Fibroblast of lung (primary cell): ENCODE data around the gene LGALS3. TPM values are rescaled to one million over a fixed set of nuclear protein-coding genes. Genes with fewer than 3 reads are reported as not detected.

ENCODE experiments used
- DNase-seq, 2 donors: peaks; one replicate each; pipeline versions ENCODE4 v3.0.0 to v3.0.0-alpha.2; 2010; ENCODE audit warnings: low read depth in 2 of 2
- H2AFZ ChIP-seq: 2 replicates; pipeline ENCODE4 v1.5.1; 2012; ENCODE audit warnings: low read length, control low read depth, inconsistent platforms
- H3K27ac ChIP-seq: 2 replicates; pipeline ENCODE4 v1.5.1; 2011; ENCODE audit warnings: low read length, control low read depth; ENCODE audit not compliant: insufficient read depth
- H3K27me3 ChIP-seq: 2 replicates; pipeline ENCODE4 v1.5.1; 2011; ENCODE audit warnings: mild to moderate bottlenecking, low read length; ENCODE audit not compliant: control insufficient read depth, insufficient read depth
- H3K36me3 ChIP-seq: 2 replicates; pipeline ENCODE4 v1.5.1; 2011; ENCODE audit warnings: low read length; ENCODE audit not compliant: control insufficient read depth, insufficient read depth
- H3K4me1 ChIP-seq: 2 replicates; pipeline ENCODE4 v1.5.1; 2011; ENCODE audit warnings: low read length; ENCODE audit not compliant: control insufficient read depth, insufficient read depth; ENCODE audit errors: extremely low read depth
- H3K4me2 ChIP-seq: 2 replicates; pipeline ENCODE4 v1.5.1; 2011; ENCODE audit warnings: low read length, control low read depth; ENCODE audit not compliant: insufficient read depth; ENCODE audit errors: extremely low read depth
- H3K4me3 ChIP-seq, 4 experiments: fragments of 200-600 bp in 1 of 4; sonication (generic) in 1 of 4; replicated peaks in 1 of 4; 2 replicates each; pipeline ENCODE4 v1.5.1; 2011 to 2016; ENCODE audit warnings: low read length in 4 of 4, low read depth in 3 of 4, mild to moderate bottlenecking in 3 of 4, control low read depth in 2 of 4, inconsistent platforms in 1 of 4, mixed read lengths in 1 of 4; ENCODE audit not compliant: insufficient read depth in 1 of 4; ENCODE audit errors: control extremely low read depth in 1 of 4
- H3K79me2 ChIP-seq: 2 replicates; pipeline ENCODE4 v1.5.1; 2012; ENCODE audit warnings: mild to moderate bottlenecking, low read length, inconsistent platforms; ENCODE audit not compliant: control insufficient read depth, insufficient read depth
- H3K9ac ChIP-seq: 2 replicates; pipeline ENCODE4 v1.5.1; 2011; ENCODE audit warnings: mild to moderate bottlenecking, low read length, control low read depth; ENCODE audit not compliant: insufficient read depth
- H3K9me3 ChIP-seq: 2 replicates; pipeline ENCODE4 v1.5.1; 2012; ENCODE audit warnings: low read depth, low read length; ENCODE audit not compliant: control insufficient read depth, insufficient read depth
- H4K20me1 ChIP-seq: 2 replicates; pipeline ENCODE4 v1.5.1; 2011; ENCODE audit warnings: low read length; ENCODE audit not compliant: control insufficient read depth, insufficient read depth; ENCODE audit errors: extremely low read depth
- CTCF ChIP-seq, 2 donors: IDR thresholded peaks in 1 of 2; conservative IDR thresholded peaks in 1 of 2; 1 replicate in 1 of 2; 2 replicates in 1 of 2; pipeline ENCODE4 v1.5.1; 2011 to 2012; ENCODE audit warnings: low read length in 2 of 2, control low read depth in 1 of 2, inconsistent platforms in 1 of 2, low read depth in 1 of 2, mild to moderate bottlenecking in 1 of 2
- EZH2 ChIP-seq: IDR thresholded peaks from 2 replicates; pipeline ENCODE4 v1.5.1; 2012; ENCODE audit warnings: low read length, control low read depth, mild to moderate bottlenecking; ENCODE audit errors: missing control alignments
- polyA plus RNA-seq, 2 donors: library from polyadenylated mRNA; depleted of rRNA in 1 of 2; stranded (reverse) in 1 of 2; unstranded in 1 of 2; fragments of >200 nt; gene quantifications; 2 replicates each; pipeline ENCODE4 v1.2.1, GENCODE V29; 2011 to 2012; ENCODE audit warnings: missing spikeins in 1 of 2
- total RNA-seq: library from RNA; depleted of rRNA; stranded (reverse); fragments of >200 nt; gene quantifications from 2 replicates; pipeline ENCODE4 v1.2.1, GENCODE V29; 2014

LGALS3 gene
- total and polyA plus RNA-seq, 2 donors (not counting 1 experiment from before 2014, with no cell fraction given): 333 to 434 TPM

DNA sequence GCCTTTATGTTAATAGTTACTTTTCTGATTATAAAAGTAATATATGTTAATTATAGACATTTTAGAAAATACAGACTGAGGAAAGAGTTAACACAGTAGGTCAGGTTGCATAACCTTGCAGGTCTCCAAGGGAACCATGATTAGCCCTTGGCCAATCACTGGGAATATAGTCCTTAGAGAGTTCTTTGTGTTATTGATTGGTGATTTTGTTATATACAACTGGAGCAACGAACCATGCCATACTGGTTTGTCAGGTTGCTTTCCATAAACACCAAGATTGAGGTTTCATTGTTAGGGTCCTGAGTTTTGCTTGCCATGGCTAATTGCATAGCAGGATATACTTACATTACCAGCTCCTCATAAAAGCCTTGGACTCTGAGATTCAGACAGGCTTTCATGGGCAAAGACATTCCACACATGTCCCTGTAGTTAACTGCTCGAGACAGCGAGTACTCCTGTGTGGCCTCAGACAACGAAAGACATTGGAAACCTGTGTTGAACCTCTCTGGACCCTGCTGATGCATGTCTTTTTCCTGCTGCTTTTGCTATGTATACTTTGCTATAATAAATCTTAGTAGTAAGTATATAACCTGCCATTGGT lies 43.9 kb upstream of the LGALS3 start:
- Histone ChIP-seq H2AFZ (no peak overlapping the region), H3K36me3 (no peaks in the 10 kb centered on the region), H3K79me2 (no peaks in the 10 kb centered on the region), H3K27ac (no peak overlapping the region), H3K27me3 (no peaks in the 10 kb centered on the region), H4K20me1 (no peaks in the 10 kb centered on the region), H3K4me3 (no peak overlapping the region), H3K4me2 (no peak overlapping the region), H3K4me1 (peaks cover 3% of the 10 kb centered on the region), H3K9ac (no peak overlapping the region), H3K9me3 (no peaks in the 10 kb centered on the region)
- TF ChIP-seq CTCF (conservative IDR thresholded peaks at IDR 0.05 in 1 of 2, IDR thresholded peaks at IDR 0.05 in 1 of 2; ENCODE audit: low read depth in 1 of 2, low read length in 2 of 2) (no peak), EZH2 (no peak)
- no peak for DNase-seq

GRCh38 chr14:55086938-55087337 lies 42.1 kb upstream of the LGALS3 start:
- H3K4me2 ChIP-seq: no peak overlapping the region
- no peaks in the 10 kb centered on the region for H4K20me1 ChIP-seq
- H3K4me3 ChIP-seq: no peak overlapping the region
- no peaks in the 10 kb centered on the region for H3K27me3 ChIP-seq
- H3K9me3 ChIP-seq: no peaks in the 10 kb centered on the region
- H3K4me1 ChIP-seq: peaks cover 3% of the 10 kb centered on the region
- no peaks in the 10 kb centered on the region for H3K79me2 ChIP-seq
- no peak overlapping the region for H2AFZ ChIP-seq
- H3K27ac ChIP-seq: no peak overlapping the region
- DNase-seq: no peak
- no peak overlapping the region for H3K9ac ChIP-seq
- H3K36me3 ChIP-seq: no peaks in the 10 kb centered on the region
- TF ChIP-seq EZH2 (no peak), CTCF (conservative IDR thresholded peaks at IDR 0.05 in 1 of 2, IDR thresholded peaks at IDR 0.05 in 1 of 2; ENCODE audit: low read depth in 1 of 2, low read length in 2 of 2) (no peak)

DNA sequence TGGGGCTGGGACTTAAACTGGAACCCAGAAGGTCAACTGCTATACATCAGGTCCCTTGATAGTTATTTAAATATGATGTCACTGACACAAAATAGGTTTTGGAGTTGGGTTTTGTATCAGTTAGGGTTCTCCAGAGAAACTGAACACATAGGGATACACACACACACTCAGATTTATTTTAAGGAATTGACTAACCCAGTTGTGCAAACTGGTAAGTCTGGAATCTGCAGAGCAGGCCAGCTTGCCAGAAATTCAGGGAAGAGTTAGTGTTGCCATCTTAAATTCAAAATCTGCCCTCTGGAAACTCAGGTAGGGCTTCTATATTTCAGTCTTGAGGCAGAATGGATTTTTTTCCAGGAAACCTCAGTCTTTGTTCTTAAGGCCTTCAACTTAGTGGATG lies 40.7 kb upstream of the LGALS3 start:
- Histone ChIP-seq H3K4me1 (peaks cover 3% of the 10 kb centered on the region), H3K27me3 (no peaks in the 10 kb centered on the region), H3K4me3 (no peak overlapping the region), H3K9me3 (no peaks in the 10 kb centered on the region), H3K4me2 (no peak overlapping the region), H4K20me1 (no peaks in the 10 kb centered on the region), H3K36me3 (no peaks in the 10 kb centered on the region), H3K9ac (no peak overlapping the region), H3K79me2 (no peaks in the 10 kb centered on the region), H2AFZ (no peak overlapping the region), H3K27ac (no peak overlapping the region)
- TF ChIP-seq EZH2: no peak
- TF ChIP-seq CTCF (conservative IDR thresholded peaks at IDR 0.05 in 1 of 2, IDR thresholded peaks at IDR 0.05 in 1 of 2; ENCODE audit: low read depth in 1 of 2, low read length in 2 of 2): no peak
- no peak for DNase-seq
